H1 (cell line): ENCODE results near the gene PLPPR3.
"Not testable (repeated sequence)": the region's sequence is repeated elsewhere in the genome, so short reads cannot be mapped to it uniquely, and the experiment has no call there.

Experiments used
- BRCA1 ChIP-seq: IDR thresholded peaks from 2 replicates; pipeline ENCODE4 v1.6.1; 2012; ENCODE audit warnings: low read depth, low read length, improper control_type of control experiment
- CBX5 ChIP-seq: fragments of 300-800, 300-1000 bp; sonication (generic); IDR thresholded peaks from 2 replicates; pipeline ENCODE4 v1.7.1; 2016; ENCODE audit warnings: antibody characterized with exemption, low read length, low read depth
- EGR1 ChIP-seq: IDR thresholded peaks from 2 replicates; pipeline ENCODE4 v1.6.1; 2011; ENCODE audit warnings: low read depth, low read length, borderline replicate concordance
- EP300 ChIP-seq, 2 experiments: IDR thresholded peaks; 1 replicate in 1 of 2; 2 replicates in 1 of 2; pipeline ENCODE4 v1.6.1; 2011 to 2012; ENCODE audit warnings: low read depth in 2 of 2, low read length in 2 of 2, mild to moderate bottlenecking in 2 of 2, borderline replicate concordance in 1 of 2, inconsistent platforms in 1 of 2, moderate library complexity in 1 of 2
- EZH2 ChIP-seq: fragments of 200-600 bp; sonication (generic); IDR thresholded peaks from 2 replicates; pipeline ENCODE4 v1.7.1; 2012; ENCODE audit warnings: low read depth, mild to moderate bottlenecking, moderate library complexity, low read length, inconsistent platforms; ENCODE audit not compliant: severe bottlenecking
- KDM1A ChIP-seq: fragments of 200-600, 300-600 bp; sonication (generic); IDR thresholded peaks from 2 replicates; pipeline ENCODE4 v1.7.1; 2016; ENCODE audit warnings: mild to moderate bottlenecking, low read length, borderline replicate concordance
- POLR2A ChIP-seq, 2 experiments: IDR thresholded peaks; 1 replicate in 1 of 2; 2 replicates in 1 of 2; pipeline ENCODE4 v1.6.1; 2011; ENCODE audit warnings: low read depth in 2 of 2, low read length in 2 of 2, mild to moderate bottlenecking in 2 of 2; ENCODE audit errors: control extremely low read depth in 1 of 2
- POLR2AphosphoS5 ChIP-seq: IDR thresholded peaks from 2 replicates; pipeline ENCODE4 v1.6.1; 2011; ENCODE audit warnings: low read depth, low read length
- SIN3A ChIP-seq, 2 experiments: IDR thresholded peaks in 1 of 2; conservative IDR thresholded peaks in 1 of 2; 2 replicates each; pipeline ENCODE4 v1.6.1; 2011 to 2012; ENCODE audit warnings: low read length in 2 of 2, improper control_type of control experiment in 1 of 2, low read depth in 1 of 2, mild to moderate bottlenecking in 1 of 2
- SP1 ChIP-seq: IDR thresholded peaks from 2 replicates; pipeline ENCODE4 v1.6.1; 2011; ENCODE audit warnings: low read depth, low read length
- SP4 ChIP-seq: IDR thresholded peaks from 2 replicates; pipeline ENCODE4 v1.6.1; 2012; ENCODE audit warnings: low read length, inconsistent platforms
- TAF1 ChIP-seq: IDR thresholded peaks from 2 replicates; pipeline ENCODE4 v1.6.1; 2011; ENCODE audit warnings: mild to moderate bottlenecking, low read depth, low read length
- TF ChIP-seq, protein P1 (sequence below), 3 experiments: IDR thresholded peaks; 1 replicate in 2 of 3; 2 replicates in 1 of 3; pipeline versions ENCODE4 v1.5.1 to v1.6.1; 2011; ENCODE audit warnings: low read length in 3 of 3, mild to moderate bottlenecking in 3 of 3, inconsistent platforms in 2 of 3, low read depth in 1 of 3, moderate library complexity in 1 of 3; ENCODE audit not compliant: insufficient read depth in 1 of 3; ENCODE audit errors: control extremely low read depth in 1 of 3

DNA sequence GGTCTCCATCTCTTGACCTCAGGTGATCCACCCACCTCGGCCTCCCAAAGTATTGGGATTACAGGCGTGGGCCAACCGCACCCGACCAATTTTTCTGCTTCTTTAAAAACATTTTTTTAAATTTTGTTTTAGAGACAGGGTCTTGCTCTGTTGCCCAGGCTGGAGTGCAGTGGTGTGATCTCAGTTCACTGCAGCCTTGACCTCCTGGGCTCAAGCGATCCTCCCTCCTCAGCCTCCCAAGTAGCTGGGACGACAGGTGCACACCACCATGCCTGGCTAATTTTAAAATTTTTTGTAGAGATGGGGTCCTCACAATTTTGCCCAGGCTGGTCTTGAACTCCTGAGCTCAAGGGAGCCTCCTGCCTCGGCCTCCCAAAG is 21.0 kb upstream of the PLPPR3 start:
- TF ChIP-seq EP300 (IDR thresholded peaks at IDR 0.05; ENCODE audit: borderline replicate concordance in 1 of 2, low read depth in 2 of 2, low read length in 2 of 2); CBX5; EZH2; SP1; SIN3A (conservative IDR thresholded peaks at IDR 0.05 in 1 of 2, IDR thresholded peaks at IDR 0.05 in 1 of 2; ENCODE audit: low read depth in 1 of 2, low read length in 2 of 2); KDM1A; POLR2A (IDR thresholded peaks at IDR 0.05; ENCODE audit: control extremely low read depth in 1 of 2, low read depth in 2 of 2, low read length in 2 of 2); EGR1; SP4; TAF1; BRCA1; POLR2AphosphoS5: not testable (repeated sequence)
- TF ChIP-seq, protein P1, sequence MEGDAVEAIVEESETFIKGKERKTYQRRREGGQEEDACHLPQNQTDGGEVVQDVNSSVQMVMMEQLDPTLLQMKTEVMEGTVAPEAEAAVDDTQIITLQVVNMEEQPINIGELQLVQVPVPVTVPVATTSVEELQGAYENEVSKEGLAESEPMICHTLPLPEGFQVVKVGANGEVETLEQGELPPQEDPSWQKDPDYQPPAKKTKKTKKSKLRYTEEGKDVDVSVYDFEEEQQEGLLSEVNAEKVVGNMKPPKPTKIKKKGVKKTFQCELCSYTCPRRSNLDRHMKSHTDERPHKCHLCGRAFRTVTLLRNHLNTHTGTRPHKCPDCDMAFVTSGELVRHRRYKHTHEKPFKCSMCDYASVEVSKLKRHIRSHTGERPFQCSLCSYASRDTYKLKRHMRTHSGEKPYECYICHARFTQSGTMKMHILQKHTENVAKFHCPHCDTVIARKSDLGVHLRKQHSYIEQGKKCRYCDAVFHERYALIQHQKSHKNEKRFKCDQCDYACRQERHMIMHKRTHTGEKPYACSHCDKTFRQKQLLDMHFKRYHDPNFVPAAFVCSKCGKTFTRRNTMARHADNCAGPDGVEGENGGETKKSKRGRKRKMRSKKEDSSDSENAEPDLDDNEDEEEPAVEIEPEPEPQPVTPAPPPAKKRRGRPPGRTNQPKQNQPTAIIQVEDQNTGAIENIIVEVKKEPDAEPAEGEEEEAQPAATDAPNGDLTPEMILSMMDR (IDR thresholded peaks at IDR 0.05; ENCODE audit: control extremely low read depth in 1 of 3, insufficient read depth in 1 of 3, low read depth in 1 of 3, low read length in 3 of 3): not testable (repeated sequence)
